ENCODE measurements around the gene TNS3.

The TNS3 gene

DNA sequence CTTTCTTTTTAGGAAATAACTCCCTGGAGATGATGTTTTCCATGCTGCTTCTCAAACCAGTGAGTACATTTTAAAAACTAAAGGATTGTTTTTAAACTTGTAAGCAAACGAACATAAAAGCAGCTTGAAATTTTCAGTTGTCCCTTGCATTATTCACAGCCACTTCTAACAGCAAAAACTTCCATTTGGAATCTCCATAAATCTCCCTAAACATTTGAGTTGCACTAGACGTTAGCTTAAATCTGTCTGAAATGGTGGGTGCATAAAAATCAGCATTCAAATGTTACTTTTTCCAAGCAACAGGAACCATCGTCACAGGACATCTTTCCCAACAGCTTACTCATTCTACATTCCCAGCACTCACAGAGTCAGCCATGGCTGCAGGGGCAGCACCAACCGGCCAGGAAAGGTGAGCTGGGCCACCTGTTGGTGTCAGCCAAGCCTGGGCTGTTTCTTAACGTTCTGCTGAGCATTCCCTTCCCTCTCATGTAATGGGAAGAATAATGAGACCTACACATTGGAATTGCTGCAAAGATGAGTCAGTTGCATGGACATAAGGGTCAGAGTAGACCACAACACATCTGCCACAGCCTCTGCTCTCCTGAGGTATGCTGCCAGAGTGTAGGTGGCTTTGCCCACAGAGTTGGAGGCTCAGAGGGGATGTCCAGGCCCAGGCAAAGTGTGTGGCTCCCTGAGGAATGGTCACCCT lies 163.2 kb downstream of the TNS3 start:
- DNase-seq: no peak

DNA sequence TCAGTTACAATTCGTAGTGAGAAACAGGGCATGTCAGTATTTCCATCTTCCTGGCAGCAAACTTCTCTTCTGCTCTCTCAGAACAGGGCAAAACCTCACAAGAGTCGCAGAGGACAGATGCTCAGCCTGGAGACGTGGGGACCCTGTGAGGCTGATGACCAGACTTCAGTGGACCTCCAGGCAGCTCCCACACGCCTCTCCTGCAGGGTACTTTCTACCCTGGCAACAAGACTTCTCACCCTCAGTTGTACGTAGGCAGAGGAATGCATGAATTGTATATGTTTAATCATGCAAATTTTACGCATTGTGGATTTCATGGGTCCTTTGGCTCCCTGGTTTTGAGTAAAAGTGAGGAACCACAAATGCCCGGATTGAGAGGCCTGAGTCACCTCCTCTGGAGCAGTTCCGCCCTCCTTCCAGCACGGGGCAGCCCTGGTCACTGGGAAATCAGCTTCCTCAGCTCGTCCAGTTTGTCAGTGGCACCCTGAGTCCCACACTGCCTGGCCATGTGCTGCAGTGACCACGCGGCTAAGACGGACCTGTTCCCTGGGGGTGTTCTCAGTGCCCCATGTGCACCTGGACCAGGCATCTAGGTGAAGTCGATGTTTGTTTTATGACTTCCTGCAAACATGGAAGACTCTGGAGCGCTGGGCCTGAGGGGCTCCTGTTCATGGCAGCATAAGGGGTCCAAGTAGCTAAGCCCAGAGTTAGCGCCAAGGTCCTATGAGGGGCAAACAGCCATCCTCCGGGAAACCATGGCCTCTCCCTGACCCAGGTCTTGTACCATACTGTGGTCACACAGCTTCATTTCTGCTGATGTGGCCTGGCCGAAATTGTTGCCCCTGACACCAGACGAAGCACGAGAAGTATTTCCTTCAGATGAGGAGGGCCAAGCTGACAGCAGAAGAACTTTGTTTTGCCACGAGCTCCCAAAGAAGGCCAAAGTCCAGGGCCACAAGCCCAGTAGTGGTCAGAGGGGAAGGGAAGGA lies 165.1 kb downstream of the TNS3 start:
- no peak for DNase-seq

DNA sequence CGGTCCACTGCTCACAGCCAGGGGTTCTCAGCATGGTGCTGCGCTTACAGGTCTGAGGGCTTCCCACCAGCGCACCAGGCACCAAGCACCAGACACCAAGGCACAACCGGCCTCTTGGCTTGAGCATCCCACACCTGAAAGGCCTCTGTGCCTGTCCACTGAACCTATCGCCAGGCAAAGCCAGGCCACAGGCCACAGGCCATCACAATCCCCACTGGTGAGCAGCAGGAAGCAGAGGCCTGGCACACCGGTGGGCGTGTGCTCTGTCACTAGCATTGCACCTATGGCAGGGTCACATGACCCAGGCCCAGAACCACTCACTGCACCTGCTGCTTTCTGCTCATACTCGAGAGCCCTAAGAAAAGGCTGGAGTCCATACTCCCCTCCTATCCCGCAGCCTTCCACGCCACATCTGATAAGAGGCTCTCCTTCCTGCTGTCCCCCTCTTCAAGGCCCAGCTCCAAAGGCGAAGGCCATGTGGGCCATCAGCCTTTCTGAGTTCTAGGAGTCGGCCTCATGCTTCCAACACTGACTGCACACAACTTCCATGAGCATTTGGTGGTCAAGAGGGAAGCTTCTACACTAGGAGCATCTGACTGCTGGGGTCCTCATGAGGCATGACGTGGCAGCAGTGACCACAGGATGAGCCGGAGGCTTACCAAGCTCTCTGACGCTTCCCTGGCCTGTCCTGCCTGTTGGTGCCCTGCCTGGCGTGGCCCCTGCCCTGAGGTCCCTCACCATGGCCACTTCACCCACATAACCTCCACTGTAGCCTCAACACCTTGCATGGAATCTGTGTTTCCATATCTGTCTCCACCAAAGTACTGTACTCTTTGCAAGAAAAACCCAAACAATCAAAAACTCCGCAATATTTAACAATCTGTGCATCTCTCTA lies 166.3 kb downstream of the TNS3 start:
- DNase-seq: no peak

DNA sequence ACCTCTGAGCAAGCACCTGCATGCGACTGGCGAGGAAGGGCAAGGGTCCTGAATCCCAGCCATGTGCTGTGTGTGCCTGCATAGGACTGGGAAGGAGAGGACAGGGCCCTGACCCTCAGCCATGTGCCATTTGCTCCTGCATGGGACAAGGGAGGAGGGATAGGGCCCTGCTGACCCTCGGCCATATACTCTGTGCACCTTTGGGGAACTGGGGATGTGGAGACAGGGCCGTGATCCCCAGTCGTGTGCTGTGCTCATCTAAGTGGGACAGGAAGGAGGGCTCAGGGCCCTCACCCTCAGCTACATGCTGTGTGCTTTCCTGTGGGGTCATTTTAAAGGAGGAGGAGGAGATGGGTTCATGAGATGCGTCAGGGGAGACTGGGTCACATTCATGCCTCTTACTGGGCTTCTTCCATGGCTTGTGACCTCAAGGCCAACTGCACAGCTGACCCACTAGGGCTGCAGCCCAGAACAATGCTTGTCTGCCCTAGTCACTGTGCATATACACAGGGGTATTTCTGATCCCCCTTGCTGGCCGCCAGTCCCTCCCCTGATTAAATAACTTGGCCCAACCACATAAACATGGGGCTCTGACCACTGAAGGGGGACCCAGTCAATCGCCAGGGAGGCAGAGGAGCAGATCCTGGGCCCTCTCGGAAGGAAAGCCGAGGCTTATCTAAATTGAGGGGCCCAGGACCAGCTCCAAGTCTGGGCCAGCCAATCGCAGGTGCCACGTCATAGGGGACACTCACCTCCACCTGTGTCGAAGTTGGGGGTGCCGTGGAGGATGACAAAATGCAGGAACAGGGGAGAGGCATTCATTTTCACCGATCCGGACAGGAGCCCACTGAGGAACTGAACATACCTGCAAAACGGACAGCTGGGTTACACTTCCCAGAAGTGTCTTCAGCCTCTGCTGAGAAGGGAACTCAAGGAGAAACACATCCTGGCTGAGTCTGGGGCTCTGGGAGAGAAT lies 167.3 kb downstream of the TNS3 start:
- DNase-seq: no peak

DNA sequence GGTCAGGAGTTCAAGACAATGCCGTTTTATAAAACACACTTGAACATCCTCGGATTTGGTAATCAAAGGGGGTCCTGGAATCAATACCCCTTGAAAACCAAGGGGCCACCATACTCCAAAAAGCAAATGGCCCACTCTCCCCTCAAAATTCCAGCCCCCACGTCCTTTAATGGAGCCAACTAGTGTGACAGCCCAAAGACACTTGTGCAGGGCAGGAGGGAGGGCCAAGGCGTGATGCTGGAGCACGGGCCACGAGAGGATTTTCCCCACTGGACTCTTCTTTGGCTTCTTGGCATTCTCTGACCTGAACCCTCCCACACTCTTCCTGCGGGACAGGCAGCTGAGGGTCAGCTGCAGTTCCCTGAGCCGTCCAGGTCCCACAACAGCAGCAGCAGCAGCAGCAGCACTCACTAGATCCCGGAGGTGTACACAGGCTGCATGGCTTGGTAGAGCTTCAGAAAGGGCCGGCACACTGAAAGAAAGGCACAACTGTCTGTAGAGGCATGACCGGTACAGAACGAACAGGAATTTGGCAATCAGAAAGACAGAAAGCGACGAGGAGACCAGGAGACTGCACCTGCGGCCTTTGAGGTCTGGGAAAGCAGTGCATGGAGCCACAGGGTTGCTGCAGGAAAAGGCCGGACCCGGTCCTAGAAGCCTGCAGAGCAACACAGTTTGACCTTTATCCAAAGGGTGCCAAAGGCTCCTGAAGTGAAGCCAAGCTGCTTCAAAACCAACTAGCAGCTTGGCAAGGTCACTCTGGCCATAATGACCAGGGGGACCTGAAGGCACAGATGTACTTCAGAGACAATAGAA lies 168.2 kb downstream of the TNS3 start:
- DNase-seq: no peak

DNA sequence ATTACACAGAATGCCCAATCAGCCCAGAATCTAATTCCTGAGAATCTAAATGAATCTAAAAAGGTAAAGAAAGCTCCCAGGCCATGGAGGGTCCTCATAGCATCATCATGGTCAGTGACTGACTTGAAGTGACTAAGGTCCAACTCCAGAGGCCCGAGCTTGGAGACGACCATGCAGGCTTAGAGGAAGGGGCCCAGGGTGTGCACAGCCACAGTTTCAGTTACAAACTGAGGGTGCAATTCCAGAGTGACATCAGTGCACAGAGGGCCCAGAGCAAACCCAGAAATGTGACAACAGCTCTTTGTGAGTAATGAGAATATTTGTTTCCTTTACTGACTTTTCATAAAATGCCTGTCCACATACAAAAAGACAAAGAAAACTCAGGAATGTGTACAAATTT lies 170.0 kb downstream of the TNS3 start:
- no peak for DNase-seq

DNA sequence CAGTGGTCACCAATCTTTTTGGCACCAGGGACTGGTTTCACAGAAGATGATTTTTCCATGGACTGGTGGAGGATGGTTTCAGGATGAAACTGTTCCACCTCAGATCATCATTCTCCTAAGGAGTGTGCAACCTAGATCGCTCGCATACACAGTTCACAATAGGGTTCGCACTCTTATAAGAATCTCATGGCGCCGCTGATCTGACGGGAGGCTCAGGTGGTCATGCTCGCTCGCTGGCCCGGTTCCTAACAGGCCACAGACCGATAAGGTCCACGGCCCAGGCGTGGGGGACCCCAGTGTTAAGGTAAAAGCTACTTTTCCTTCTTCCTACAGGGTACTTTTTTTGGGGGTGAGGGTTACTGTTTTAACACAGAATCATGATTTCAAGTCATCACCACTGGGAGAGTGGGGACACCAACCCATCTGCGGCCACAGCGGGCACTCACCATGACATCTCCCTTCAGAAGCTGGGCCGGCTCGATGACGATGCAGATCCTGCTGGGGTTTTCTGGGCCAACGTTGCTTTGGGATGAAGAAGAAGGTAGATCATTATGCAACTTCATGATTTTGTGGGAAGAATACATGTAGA lies 170.5 kb downstream of the TNS3 start:
- no peak for DNase-seq

DNA sequence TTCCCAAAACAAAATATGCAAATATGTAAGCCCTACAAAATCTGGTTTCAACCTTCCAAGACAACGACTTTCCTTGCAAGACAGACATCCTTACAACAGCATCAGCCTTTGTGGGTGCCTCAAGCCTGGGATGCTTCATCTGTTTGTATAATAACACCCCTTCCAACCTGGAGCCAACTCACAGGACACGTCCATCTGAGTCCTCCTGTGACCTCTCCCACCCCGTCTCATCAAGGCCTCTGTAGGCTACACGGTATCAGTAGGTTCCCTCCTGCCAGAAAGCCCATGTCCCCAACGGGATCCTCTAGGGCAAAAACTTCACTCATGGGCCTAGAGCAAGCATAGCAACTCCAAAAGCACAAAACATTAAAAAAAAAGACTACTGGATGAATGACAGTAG lies 173.2 kb downstream of the TNS3 start:
- DNase-seq: no peak

DNA sequence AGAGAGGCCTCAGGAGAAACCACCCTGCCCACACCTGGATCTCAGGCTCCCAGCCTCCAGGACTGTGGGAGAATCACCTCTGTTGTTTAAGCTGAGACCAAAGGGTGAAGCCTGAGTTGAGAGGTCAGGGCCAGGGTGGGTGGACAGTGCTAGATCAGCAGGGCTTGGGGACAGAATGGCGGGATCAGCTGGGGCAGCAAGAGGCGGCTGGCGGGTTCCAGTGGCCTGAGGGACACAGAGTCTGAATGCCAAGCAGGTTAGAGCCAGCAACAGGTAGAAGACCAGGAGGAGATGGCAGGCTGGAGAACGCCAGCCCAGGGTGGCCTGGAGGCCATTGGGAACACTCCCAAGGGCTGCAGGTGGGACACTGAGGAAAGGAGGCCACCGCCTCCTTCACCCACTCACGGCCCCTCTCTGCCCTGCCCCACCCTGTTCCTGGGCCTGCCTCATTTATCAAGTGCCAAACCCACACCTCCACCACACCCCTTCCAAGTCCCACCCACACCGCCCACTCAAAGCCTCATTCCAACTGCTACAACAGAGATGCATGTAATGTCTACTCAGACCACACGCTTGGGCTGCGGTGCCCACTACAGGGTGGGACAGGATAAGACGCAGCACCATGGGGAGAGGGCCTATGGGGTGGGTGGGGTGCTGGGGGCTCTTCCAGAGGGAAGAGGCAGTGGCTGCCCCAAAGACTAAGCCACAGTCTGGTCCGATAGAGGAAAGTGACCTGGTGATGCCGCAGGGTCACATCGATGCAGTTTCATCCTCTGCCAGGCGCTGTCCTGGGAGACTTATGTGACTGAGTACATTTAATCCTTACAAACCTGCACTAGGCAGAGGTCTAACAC lies 173.9 kb downstream of the TNS3 start:
- DNase-seq: no peak

DNA sequence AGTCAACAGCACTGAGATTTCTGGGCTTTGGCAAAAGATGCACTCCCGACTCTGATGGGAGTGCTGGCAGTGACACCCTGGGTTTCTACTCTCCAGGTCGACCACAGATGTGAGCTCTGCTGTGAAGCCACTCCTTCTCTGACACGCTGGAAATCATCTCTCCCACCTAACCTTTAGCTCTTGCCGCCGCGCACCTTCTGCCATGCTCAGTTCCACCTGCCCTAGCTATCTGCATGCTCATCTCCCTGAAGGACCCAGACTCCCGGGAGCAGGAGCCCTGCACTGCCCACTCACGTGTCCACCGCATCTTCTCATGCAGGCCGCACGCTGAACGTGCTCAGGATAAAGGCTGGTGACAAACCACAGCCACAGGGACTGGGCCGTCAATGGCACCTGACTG lies 174.8 kb downstream of the TNS3 start:
- no peak for DNase-seq

DNA sequence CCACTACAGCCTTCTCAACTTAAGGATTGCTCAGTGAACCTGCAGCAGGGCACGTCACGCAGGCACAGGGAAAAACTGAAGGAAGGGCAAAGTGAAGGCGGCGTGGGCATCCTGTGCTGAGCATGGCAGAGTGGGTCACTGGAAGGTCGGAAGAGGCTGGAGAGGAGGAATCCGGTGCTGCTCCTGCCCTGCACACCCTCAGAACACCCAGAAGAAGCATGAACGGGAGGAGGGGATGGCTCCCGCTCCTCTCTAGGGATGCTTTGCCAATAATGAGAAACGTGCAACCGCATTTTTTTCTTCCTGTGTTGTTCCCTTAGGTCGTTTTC lies 175.1 kb downstream of the TNS3 start:
- DNase-seq: no peak

DNA sequence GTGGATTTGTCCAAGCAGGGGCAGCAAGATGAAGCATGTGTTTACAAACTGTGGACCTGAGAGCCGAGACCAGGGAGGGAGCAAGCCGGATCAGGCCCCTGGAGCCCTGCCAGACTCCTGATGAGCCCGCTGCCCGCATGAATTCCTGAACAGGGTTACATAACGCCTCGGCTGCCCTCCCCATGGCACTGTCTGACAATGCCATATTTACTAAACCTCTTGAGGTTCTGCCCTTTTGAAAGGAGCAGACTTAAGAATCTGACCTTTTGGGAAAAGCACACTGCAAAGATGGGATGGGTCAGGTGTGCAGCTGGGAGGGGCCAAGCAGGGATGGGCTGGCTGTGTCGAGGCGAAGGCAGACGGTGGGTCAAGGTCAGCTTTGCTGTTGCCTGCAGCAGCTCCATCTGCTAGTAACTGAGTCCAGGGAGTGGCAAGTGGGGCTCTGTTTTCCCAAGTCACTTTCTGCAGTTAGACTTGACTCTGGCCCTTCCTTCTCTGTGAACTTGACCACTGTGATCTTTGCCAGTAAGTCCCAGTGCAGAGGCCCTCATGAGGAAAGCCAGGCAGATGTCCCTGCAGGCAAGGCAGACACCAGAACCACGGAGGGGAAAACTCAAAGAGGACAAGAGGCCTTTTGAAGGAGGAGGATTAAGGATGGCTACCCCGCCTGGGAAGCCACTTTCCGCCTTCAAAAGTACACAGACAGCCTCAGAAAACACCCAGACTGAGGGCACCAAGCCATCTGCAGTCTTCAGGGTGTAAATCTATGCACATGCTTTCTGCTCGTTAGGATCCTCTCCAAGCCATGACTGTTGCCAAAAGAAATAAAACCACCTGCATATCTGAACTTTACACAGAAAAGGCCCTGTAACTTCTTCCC lies 175.8 kb downstream of the TNS3 start:
- no peak for DNase-seq

DNA sequence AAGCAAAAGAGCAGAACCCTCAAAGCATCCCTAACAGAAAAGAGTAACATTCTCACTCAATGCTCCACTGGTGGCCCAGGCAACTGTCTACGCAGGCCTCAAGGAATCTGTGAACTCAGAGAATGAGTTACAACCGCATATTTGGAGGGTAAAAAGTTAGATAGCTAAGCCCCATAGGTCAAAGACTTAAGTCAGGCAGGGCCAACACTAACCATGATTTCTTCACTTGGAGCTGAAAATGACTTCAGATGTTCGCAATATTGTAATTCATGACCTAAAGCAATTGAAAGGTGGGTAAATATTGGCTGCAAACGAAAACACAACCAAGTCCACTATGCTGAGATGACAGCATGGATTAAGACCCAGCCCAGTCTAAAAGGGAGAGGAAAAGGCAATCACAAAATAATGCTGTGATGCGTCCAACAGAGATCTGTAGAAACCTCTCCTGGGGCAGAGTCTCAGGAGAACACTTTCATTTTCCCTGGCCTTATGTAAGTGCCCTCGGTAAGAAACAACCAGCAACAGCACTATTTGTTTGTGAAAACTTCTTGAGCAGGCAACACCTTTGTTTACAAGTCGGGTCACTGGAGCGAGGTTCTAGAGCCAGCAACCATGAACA lies 176.5 kb downstream of the TNS3 start:
- no peak for DNase-seq

DNA sequence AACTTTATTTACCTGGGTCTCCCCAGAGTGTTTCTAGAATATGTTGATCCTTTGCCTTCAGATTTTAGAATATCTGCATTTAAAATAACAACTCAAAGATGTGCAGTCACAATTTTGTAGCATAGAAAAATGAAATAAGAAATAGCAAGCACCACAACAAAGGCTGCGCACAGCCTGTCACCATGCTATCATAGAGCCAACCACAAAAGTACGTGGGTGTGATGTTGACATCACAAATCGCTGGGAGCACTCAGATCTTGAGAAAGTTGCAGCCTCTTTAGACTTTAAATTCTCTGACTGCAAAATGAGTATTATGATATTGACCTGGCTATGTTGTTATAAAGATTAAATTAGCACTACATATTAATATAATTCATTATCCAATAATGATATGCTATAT lies 177.9 kb downstream of the TNS3 start:
- DNase-seq: no peak

DNA sequence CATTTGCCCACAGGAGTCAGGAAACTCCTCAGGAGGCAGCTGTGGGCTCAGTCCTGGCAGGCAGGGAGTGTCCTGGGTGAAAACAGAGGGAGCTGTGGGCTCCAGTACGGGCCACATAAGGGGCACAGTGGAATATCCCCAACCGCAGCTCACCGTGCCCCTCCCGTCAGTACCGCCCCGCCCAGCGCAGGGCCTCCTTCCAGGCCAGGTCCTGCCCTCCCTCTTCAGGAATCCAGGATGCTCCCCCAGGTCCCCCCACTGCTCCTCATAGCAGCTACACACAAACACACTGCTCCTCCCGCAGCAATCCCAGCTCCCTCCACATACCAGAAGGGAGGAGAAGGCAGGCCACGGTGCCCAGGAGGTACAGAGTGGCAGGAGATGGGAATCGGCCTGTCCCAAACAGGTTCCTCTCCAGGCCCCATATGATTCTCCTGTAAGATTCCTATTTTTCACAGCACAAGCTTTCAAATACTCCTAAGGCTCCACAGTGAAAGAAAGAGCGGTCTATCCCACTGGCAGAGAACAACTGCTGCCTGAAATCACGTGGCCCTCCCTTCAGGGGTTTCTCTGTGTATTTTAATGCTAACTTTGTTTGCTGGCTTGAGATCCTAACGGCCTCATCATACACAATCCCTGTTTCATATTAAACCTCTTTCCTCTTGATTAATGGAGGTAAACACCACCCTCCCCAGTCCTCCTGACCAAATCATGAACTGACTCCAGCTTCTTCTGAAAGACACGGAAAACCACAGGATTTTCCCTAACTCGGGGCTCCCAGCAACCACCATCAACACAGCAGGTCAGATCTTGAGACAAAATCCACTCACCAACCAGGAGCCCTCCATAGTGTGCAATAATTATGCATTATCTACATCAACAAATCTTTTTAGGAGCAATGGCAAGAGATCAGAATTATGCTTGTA lies 178.7 kb downstream of the TNS3 start:
- DNase-seq: no peak

DNA sequence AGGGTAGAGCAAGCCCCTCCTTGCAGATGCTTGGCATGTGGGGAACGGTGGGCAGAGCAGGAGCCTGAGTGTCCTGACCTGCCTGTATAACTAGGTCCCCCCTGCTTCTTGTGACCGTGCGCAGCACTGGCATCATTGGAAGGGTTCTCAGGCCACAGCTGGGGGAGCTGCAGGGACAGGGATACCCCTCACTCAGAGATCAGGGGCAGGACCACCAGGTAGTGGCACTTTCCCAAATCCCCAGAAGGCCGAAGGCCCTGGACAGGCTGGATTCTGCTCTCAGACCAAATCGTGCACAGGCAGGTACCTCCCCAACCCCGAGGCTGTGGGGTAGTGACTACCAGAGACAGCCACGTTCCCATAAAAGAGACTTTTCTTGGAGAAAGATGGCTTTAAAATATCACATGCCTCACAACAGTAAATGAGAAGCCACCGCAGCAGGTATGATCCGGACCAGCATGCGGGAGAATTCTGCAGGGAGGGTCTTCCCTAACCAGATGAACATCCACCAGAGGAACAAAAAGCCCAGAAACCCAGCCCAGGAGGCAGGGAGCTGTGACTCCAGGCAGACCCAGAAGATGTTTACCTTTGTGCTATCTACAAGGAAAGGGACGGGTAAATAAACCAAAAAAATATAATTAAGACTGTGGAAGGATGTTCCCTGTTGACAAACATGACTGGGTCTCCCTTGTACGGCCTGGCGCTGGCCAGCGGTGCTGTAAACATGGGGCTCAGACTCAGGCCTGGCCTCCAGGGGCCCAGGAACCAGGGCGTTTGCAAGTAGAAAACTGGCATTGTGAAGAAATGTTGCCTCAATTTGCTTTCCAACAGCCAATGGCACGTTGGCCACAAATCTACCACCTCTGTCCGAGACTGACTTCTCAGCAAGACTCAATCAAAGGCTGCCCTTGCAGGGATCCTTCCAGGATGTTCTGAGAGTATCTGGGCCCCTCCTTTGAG lies 180.0 kb downstream of the TNS3 start:
- DNase-seq: no peak

Data from effector CD4-positive, alpha-beta T cell (primary cell).